AG09319 (cell line): Measurements from ENCODE around the gene OLIG1.

Source experiments
- DNase-seq: peaks from one replicate; pipeline ENCODE4 v3.0.0-alpha.2; 2010; ENCODE audit warnings: low read depth; ENCODE audit errors: extremely low read depth
- CTCF ChIP-seq: IDR thresholded peaks from 2 replicates; pipeline ENCODE4 v1.5.1; 2011; ENCODE audit warnings: low read depth, mild to moderate bottlenecking, inconsistent platforms, low read length, moderate library complexity

OLIG1 gene

GRCh38 chr21:33101300-33101911 lies 31.5 kb downstream of the OLIG1 start:
- TF ChIP-seq CTCF, result no peak
- DNase-seq, result no peak

GRCh38 chr21:33105088-33105487 lies 35.1 kb downstream of the OLIG1 start:
- no peak for DNase-seq
- TF ChIP-seq CTCF, result no peak

GRCh38 chr21:33108228-33108627 lies 38.3 kb downstream of the OLIG1 start:
- no peak for TF ChIP-seq CTCF

GRCh38 chr21:33109574-33110339 lies 39.8 kb downstream of the OLIG1 start:
- DNase-seq, result no peak
- no peak for TF ChIP-seq CTCF

More at GRCh38 chr21:33108228-33108627, 38.3 kb downstream of the OLIG1 start:
- no peak for DNase-seq

GRCh38 chr21:33110340-33110715 lies 40.4 kb downstream of the OLIG1 start:
- no peak for DNase-seq
- no peak for TF ChIP-seq CTCF

- DNase-seq, result no peak
- TF ChIP-seq CTCF, result no peak
Measured at GRCh38 chr21:33111577-33111976, 41.6 kb downstream of the OLIG1 start.

- TF ChIP-seq CTCF, result no peak
- DNase-seq, result no peak
Measured at GRCh38 chr21:33112151-33112550, 42.2 kb downstream of the OLIG1 start.
